GM19468 (cell line): ENCODE data around the gene GSTM1.
"Not testable (repeated sequence)": the region's sequence is repeated elsewhere in the genome, so short reads cannot be mapped to it uniquely, and the experiment has no call there.

Source experiments
- ATAC-seq: cut with Tn5 transposase; IDR thresholded peaks from one replicate; pipeline ENCODE4 v1.9.1; 2021; ENCODE audit warnings: mild to moderate bottlenecking, moderate library complexity, moderate number of reproducible peaks; ENCODE audit not compliant: unreplicated experiment; ENCODE audit errors: extremely low read depth

Gene GSTM1

GRCh38 chr1:109694400-109694799, 6.8 kb downstream of the GSTM1 start:
- ATAC-seq: not testable (repeated sequence)

DNA sequence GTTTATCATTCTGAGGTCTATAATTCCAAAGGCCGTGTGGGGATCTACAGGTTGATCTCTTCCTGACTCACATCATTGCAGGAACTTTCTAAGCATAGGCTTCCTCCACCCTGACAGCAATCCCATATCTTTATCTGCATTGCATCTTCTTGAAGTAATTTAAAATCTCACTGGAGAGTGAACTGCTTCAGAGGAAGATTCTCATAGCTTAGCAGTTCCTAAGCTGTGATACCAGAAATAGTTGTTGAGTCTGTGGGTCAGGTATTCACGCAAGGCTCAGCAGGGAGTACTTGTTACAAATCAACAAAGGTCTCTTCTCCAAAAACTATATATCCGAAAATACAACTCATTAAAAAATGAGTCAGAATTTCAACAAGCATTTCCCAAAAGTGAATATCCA, 7.5 kb downstream of the GSTM1 start:
- not testable (repeated sequence) for ATAC-seq

DNA sequence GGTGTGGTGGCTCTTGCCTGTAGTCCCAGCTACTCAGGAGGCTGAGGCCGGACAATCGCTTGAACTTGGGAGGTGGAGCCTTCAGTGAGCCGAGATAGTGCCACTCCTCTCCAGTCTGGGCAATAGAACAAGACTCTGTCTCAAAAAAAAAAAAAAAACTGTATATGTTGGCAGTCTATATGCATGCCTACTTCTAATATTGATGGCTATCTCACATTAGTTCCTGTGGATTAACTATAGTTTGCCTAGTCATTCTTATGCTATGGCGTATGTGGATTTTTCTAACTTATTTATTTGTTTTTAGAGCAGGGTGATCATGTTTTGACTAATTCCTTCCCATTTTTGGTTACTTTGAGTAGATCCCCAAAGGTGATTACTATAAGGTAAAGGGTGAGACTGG, 9.4 kb downstream of the GSTM1 start:
- no peak for ATAC-seq

GRCh38 chr1:109697861-109698260, 10.2 kb downstream of the GSTM1 start:
- ATAC-seq: not testable (repeated sequence)

DNA sequence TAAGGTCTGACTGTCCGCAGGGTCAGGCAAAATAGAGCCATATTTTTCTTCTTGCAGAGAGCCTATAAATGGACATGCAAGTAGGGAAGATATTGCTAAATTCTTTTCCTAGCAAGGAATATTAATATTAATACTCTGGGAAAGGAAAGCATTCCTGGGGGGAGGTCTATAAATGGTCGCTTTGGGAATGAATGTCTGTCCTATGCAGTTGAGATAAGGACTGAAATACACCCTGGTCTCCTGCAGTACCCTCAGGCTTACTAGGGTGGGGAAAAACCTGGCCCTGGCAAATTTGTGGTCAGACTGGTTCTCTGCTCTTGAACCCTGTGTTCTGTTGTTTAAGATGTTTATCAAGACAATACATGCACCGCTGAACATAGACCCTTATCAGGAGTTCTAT, 15.3 kb downstream of the GSTM1 start:
- not testable (repeated sequence) for ATAC-seq

DNA sequence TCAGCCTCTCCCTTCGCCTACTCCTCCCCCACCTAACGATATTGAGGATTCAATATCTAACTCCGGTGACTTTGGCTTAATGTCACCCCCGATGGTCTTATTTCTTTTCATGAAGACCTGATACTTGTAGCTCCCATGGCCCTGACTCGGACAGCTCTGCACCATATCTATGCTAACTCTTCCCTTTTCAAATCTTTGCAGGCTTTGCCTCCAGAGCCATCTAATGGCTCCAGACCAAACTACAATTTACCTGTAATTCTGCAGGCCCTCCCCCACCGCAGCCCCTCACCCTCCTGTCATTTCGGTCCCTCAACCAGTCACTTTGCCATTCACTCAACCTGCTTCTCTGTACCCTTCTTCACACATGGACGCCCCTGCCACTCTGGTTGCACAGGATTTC, 16.6 kb downstream of the GSTM1 start:
- no peak for ATAC-seq

DNA sequence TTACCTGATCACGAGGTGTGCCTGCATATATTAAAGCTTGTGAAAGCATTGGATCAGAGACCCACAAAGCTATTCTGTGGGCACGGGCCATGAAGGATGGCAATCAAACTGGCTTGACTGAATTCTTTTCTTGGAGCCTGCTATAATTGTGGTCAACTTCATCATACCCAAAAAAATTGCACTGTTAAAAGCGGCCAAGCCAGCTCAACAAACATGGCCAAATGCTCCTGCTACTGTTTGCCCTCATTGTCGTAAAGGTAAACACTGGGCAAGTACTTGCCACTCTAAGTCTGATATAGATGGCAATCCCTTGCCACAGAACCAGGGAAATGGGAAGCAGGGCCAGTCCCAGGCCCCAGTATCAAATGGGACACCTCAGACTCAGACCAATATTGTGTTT, 17.8 kb downstream of the GSTM1 start:
- no peak for ATAC-seq

- not testable (repeated sequence) for ATAC-seq
Measured at GRCh38 chr1:109708949-109709348, 21.3 kb downstream of the GSTM1 start.

DNA sequence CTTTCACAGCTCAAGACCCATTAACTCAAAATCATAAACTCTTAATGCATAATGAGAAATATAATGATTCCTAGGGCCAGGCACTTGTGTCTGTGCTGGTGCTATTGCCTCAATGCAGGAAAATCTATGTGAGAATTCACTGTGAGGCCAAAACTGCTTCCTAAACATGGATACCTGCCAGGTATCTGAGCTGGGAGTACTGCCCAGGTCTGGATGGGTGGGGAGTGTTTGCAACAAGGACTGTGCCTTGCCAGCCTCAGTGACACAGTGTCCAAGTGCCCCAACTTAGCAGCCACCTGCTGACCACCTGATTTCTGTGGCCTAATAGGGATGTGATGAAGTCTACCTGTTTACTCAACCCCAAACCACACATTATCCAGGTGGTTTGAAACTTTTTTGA, 22.2 kb downstream of the GSTM1 start:
- not testable (repeated sequence) for ATAC-seq

DNA sequence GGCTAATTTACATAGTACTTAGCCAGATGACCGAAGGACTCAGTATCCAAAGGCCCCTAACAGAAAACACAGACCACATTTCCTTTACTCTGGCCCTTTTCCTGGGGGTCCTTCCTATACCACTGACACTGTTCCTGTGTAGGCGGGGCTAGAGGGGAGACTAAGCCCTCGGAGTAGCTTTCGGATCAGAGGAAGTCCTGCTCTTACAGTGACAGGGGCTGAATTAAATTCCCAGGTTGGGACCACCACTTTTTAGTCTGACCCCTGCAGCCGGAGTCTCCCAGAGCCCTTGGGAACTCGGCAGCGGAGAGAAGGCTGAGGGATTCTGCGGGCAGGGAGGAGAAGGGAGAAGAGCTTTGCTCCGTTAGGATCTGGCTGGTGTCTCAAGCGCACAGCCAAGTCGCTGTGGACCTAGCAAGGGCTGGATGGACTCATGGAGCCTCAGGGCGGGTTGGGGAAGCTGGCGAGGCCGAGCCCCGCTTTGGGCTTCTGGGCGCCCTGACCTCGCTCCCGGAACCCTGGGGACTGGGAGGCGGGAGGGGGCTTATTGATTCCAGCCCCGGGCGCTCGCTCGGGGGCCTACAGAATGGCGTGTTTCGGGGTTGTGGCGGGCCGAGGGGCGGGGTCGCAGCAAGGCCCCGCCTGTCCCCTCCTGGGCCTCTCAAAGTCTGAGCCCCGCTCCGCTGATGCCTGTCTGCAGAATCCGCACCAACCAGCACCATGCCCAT, 24.1 kb downstream of the GSTM1 start, which contains the start of gene GSTM5:
GSTM5 (plus strand) TSS at position 659 of the 728 bp plus-strand sequence; CDS start at position 721, 62 bp downstream.
- not testable (repeated sequence) for ATAC-seq

- ATAC-seq: no peak
Measured at GRCh38 chr1:109712321-109712864, 24.8 kb downstream of the GSTM1 start.

GRCh38 chr1:109713636-109714035, 26.0 kb downstream of the GSTM1 start:
- no peak for ATAC-seq

DNA sequence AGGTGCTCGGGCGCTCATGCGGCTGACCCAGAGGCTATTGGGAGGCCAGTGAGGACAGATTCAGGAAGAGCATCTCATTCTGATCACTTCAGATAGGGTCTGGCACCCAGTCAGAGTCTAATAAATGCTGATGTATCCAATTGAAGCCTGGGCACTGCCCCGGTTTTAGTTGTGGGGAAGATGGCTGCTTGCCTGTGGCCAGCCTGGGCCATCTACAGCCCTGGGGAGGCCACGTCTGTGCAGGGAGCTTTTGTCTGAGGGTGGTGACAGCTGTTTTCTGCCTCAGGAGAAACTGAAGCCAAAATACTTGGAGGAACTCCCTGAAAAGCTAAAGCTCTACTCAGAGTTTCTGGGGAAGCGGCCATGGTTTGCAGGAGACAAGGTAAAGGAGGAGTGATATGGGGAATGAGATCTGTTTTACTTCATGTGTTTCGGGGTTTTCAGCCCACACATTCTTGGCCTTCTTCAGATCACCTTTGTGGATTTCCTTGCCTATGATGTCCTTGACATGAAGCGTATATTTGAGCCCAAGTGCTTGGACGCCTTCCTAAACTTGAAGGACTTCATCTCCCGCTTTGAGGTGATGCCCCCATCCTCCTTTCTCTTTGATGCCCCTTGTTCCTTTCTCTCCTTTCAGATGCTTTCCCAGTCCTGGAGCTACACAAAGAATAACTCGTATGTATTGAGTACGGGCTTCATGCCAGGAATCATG, 27.2 kb downstream of the GSTM1 start:
- no peak for ATAC-seq

- ATAC-seq: no peak
Measured at GRCh38 chr1:109716121-109716520, 28.5 kb downstream of the GSTM1 start.

GRCh38 chr1:109716570-109717090, 29.0 kb downstream of the GSTM1 start:
- no peak for ATAC-seq

DNA sequence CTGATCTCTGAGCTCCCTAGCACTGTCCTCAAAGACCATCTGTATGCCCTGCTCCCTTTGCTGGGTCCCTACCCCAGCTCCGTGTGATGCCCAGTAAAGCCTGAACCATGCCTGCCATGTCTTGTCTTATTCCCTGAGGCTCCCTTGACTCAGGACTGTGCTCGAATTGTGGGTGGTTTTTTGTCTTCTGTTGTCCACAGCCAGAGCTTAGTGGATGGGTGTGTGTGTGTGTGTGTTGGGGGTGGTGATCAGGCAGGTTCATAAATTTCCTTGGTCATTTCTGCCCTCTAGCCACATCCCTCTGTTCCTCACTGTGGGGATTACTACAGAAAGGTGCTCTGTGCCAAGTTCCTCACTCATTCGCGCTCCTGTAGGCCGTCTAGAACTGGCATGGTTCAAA, 30.1 kb downstream of the GSTM1 start:
- ATAC-seq: no peak

GRCh38 chr1:109718495-109718894, 30.9 kb downstream of the GSTM1 start:
- no peak for ATAC-seq

- ATAC-seq: no peak
Measured at GRCh38 chr1:109719337-109719837, 31.8 kb downstream of the GSTM1 start.

- ATAC-seq: no peak
Measured at GRCh38 chr1:109721042-109721441, 33.4 kb downstream of the GSTM1 start.

GRCh38 chr1:109721971-109722370, 34.4 kb downstream of the GSTM1 start:
- no peak for ATAC-seq
